DND-41 (cell line): ENCODE measurements around the gene SURF2.

ENCODE experiments used
- ATAC-seq: fragments of 200-7000 bp; cut with Tn5 transposase; 3 replicates; pipeline ENCODE4 v1.9.1; 2021; ENCODE audit warnings: low read depth; ENCODE audit not compliant: insufficient read depth
- DNase-seq: peaks from one replicate; pipeline ENCODE4 v3.0.0-alpha.2; 2020
- H2AFZ ChIP-seq: 2 replicates; pipeline ENCODE4 v1.6.0; 2012; ENCODE audit warnings: low read depth, low read length
- H3K27ac ChIP-seq: 2 replicates; pipeline ENCODE4 v1.5.1; 2012; ENCODE audit warnings: low read length, inconsistent platforms
- H3K27me3 ChIP-seq: fragments of 200-600 bp; sonication (generic); 2 replicates; pipeline ENCODE4 v1.6.0; 2012; ENCODE audit warnings: low read length, mild to moderate bottlenecking, inconsistent platforms; ENCODE audit not compliant: insufficient read depth, poor library complexity
- H3K36me3 ChIP-seq: 2 replicates; pipeline ENCODE4 v1.5.1; 2012; ENCODE audit warnings: low read length, inconsistent platforms; ENCODE audit not compliant: insufficient read depth
- H3K4me1 ChIP-seq: 2 replicates; pipeline ENCODE4 v1.5.1; 2012; ENCODE audit warnings: mild to moderate bottlenecking, low read length; ENCODE audit not compliant: insufficient read depth
- H3K4me2 ChIP-seq: 2 replicates; pipeline ENCODE4 v1.6.0; 2012; ENCODE audit warnings: mild to moderate bottlenecking, moderate library complexity, low read length, inconsistent platforms; ENCODE audit not compliant: insufficient read depth
- H3K4me3 ChIP-seq, 2 experiments: fragments of 200-600 bp in 1 of 2; shearing (Covaris generic) in 1 of 2; 2 replicates each; pipeline ENCODE4 v1.5.1; 2012 to 2016; ENCODE audit warnings: inconsistent platforms in 2 of 2, low read length in 2 of 2, mild to moderate bottlenecking in 2 of 2, low read depth in 1 of 2, moderate library complexity in 1 of 2
- H3K79me2 ChIP-seq: 2 replicates; pipeline ENCODE4 v1.6.0; 2012; ENCODE audit warnings: low read length, inconsistent platforms; ENCODE audit not compliant: insufficient read depth
- H3K9ac ChIP-seq: 2 replicates; pipeline ENCODE4 v1.6.0; 2012; ENCODE audit warnings: low read depth, mild to moderate bottlenecking, inconsistent platforms, low read length, moderate library complexity
- H3K9me3 ChIP-seq: 2 replicates; pipeline ENCODE4 v1.5.1; 2012; ENCODE audit warnings: low read length, moderate library complexity, mild to moderate bottlenecking, inconsistent platforms; ENCODE audit not compliant: insufficient read depth, severe bottlenecking
- H4K20me1 ChIP-seq: 2 replicates; pipeline ENCODE4 v1.6.0; 2012; ENCODE audit warnings: low read length; ENCODE audit not compliant: insufficient read depth
- EZH2 ChIP-seq: IDR thresholded peaks from 3 replicates; pipeline ENCODE4 v1.6.1; 2012; ENCODE audit warnings: borderline replicate concordance, low read depth, mild to moderate bottlenecking, moderate library complexity, low read length, inconsistent platforms; ENCODE audit not compliant: severe bottlenecking
- TF ChIP-seq, protein P1 (sequence below): IDR thresholded peaks from 2 replicates; pipeline ENCODE4 v1.5.1; 2012; ENCODE audit warnings: borderline replicate concordance, low read length, moderate library complexity, mild to moderate bottlenecking; ENCODE audit not compliant: poor library complexity, severe bottlenecking; ENCODE audit errors: extremely low read depth

SURF2 gene

DNA sequence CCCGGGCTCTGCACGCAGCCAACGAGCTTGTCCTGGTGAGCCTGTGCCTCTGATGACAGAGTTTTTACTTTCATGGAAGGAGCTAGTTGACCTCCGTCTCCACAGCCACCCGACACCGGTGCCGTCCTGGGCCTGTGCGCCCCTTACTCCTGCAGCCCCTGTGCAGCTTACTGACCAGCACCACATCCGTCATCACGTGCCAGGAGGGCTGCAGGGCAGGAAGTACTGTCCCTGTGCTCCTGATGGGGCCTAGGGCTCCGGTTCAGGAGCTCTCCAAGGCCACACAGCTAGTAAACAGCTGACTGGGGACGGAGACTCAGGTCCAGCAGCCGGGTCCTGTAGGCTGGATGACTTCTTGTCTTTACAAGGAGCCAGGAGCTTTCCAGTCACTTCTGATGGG lies 30.0 kb downstream of the SURF2 start:
- DNase-seq (no peak), ATAC-seq (no peak)
- H4K20me1 ChIP-seq = no peaks in the 10 kb centered on the region
- H3K27me3 ChIP-seq = no peaks in the 10 kb centered on the region
- no peaks in the 10 kb centered on the region for H3K36me3 ChIP-seq
- H3K4me3 ChIP-seq = no peak overlapping the region
- no peak for TF ChIP-seq EZH2
- TF ChIP-seq, protein P1, sequence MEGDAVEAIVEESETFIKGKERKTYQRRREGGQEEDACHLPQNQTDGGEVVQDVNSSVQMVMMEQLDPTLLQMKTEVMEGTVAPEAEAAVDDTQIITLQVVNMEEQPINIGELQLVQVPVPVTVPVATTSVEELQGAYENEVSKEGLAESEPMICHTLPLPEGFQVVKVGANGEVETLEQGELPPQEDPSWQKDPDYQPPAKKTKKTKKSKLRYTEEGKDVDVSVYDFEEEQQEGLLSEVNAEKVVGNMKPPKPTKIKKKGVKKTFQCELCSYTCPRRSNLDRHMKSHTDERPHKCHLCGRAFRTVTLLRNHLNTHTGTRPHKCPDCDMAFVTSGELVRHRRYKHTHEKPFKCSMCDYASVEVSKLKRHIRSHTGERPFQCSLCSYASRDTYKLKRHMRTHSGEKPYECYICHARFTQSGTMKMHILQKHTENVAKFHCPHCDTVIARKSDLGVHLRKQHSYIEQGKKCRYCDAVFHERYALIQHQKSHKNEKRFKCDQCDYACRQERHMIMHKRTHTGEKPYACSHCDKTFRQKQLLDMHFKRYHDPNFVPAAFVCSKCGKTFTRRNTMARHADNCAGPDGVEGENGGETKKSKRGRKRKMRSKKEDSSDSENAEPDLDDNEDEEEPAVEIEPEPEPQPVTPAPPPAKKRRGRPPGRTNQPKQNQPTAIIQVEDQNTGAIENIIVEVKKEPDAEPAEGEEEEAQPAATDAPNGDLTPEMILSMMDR = no peak
- no peak overlapping the region for H2AFZ ChIP-seq
- no peak overlapping the region for H3K27ac ChIP-seq
- H3K4me1 ChIP-seq = no peaks in the 10 kb centered on the region
- H3K9ac ChIP-seq = no peak overlapping the region
- no peaks in the 10 kb centered on the region for H3K79me2 ChIP-seq
- H3K4me2 ChIP-seq = no peak overlapping the region
- no peaks in the 10 kb centered on the region for H3K9me3 ChIP-seq

DNA sequence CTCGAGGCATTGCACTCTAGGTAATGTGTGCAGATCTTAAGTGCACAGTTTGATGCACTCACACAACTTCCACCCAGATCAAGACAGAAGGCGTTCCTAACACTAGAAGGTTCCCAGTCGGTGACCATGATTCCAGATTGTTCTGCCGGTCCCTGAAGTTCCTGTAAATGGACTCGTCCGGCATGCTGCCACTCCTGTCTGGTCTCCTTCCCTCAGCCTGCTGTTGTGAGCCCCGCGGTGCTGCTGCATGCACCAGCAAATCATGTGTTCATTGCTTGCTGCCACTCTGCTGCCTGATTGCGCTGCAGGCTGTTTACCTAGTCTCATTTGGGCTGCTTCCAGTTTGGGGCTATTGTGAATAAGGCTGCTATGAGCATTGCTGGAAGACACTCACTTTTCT lies 31.3 kb downstream of the SURF2 start:
- Histone ChIP-seq H3K79me2 (no peaks in the 10 kb centered on the region), H3K4me3 (no peak overlapping the region), H3K4me2 (no peak overlapping the region), H3K36me3 (no peaks in the 10 kb centered on the region), H3K9me3 (no peaks in the 10 kb centered on the region), H2AFZ (no peak overlapping the region), H3K27me3 (no peaks in the 10 kb centered on the region), H3K4me1 (no peaks in the 10 kb centered on the region), H3K9ac (no peak overlapping the region), H4K20me1 (no peaks in the 10 kb centered on the region), H3K27ac (no peak overlapping the region)
- TF ChIP-seq, protein P1 = no peak
- TF ChIP-seq EZH2 = no peak
- DNase-seq (no peak), ATAC-seq (no peak)

DNA sequence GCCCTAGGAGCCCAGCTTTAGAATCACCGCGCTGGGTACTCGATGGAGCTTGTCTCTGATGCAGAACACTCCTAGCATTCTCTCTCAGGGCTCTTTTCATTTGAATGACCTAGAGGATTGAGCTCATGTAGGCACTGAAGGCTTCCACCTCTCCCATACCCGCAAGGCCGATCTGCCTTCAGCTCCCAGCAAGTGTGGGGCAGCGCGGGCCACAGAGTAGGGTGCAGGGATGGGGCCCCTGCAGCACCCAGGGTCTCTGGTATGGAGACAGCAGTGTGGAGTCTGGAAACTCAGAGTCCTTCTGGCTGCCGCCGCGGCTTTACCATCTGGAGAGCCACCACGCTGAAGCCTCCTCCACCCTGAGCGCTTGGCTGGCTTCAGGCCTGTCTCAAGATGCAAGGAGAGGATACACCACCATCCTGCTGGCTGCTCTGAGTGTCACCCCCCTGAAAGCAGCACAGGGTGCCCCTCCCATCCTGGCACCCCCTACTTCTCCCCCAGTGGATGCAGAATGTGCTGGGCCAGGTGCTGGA lies 32.7 kb downstream of the SURF2 start:
- no peaks in the 10 kb centered on the region for H3K79me2 ChIP-seq
- no peaks in the 10 kb centered on the region for H3K9me3 ChIP-seq
- H3K27ac ChIP-seq = no peak overlapping the region
- no peaks in the 10 kb centered on the region for H3K27me3 ChIP-seq
- TF ChIP-seq EZH2 = no peak
- TF ChIP-seq, protein P1 = no peak
- no peak overlapping the region for H3K4me3 ChIP-seq
- H4K20me1 ChIP-seq = no peaks in the 10 kb centered on the region
- H3K4me2 ChIP-seq = no peak overlapping the region
- no peaks in the 10 kb centered on the region for H3K4me1 ChIP-seq
- no peak for ATAC-seq
- no peaks in the 10 kb centered on the region for H3K36me3 ChIP-seq
- DNase-seq = no peak
- no peak overlapping the region for H3K9ac ChIP-seq
- no peak overlapping the region for H2AFZ ChIP-seq

DNA sequence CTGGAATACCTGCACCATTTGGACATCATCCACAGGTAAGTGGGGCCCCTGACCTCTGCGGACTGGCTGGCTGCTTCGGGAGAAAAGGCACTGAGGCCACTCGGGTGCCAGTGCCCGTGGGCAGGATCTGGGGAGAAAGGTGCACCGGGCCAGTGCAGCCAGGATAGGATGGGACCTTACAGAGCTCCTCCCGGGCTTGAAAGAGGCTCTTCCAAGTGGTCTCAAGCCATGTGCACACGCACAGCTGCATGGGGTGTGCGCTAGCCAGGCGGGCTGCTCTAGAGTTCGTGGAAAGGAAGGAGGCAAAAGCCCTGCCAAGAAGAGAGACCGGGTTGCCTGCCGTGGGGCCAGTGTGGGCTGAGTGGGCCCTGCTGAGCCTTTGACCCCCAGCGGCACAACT lies 33.2 kb downstream of the SURF2 start:
- Histone ChIP-seq H3K36me3 (no peaks in the 10 kb centered on the region), H3K9me3 (no peaks in the 10 kb centered on the region), H4K20me1 (no peaks in the 10 kb centered on the region), H3K4me3 (no peak overlapping the region), H3K79me2 (no peaks in the 10 kb centered on the region), H3K4me1 (no peaks in the 10 kb centered on the region), H2AFZ (no peak overlapping the region), H3K9ac (no peak overlapping the region), H3K27ac (no peak overlapping the region), H3K27me3 (no peaks in the 10 kb centered on the region), H3K4me2 (no peak overlapping the region)
- no peak for ATAC-seq
- DNase-seq = no peak
- TF ChIP-seq, protein P1 = no peak
- no peak for TF ChIP-seq EZH2
